OCI-LY1 (cell line): ENCODE results near the gene RABGAP1L.

ENCODE experiments used
- CTCF ChIP-seq: fragments of 200-600 bp; sonication (generic), shearing (Covaris generic); IDR thresholded peaks from 2 replicates; pipeline ENCODE4 v1.5.1; 2017; ENCODE audit warnings: mild to moderate bottlenecking, antibody characterized with exemption, low read length, moderate library complexity, mixed read lengths
- EZH2 ChIP-seq: fragments of 200-600 bp; sonication (generic), shearing (Covaris generic); IDR thresholded peaks from 2 replicates; pipeline ENCODE4 v1.8.0; 2017; ENCODE audit warnings: borderline replicate concordance, mixed run types, mild to moderate bottlenecking, antibody characterized with exemption, low read length, moderate library complexity, mixed read lengths

GRCh38 chr1:174428033-174428432 lies 268.7 kb downstream of the RABGAP1L start:
- TF ChIP-seq CTCF (no peak), EZH2 (no peak)
